Hepatocyte (in vitro differentiated cells): ENCODE results near the gene FOSL1.

Experiments used
- EZH2 ChIP-seq: fragments of 200-600 bp; sonication (generic); IDR thresholded peaks from 2 replicates; pipeline ENCODE4 v1.6.1; 2016; ENCODE audit warnings: antibody characterized with exemption, mild to moderate bottlenecking, borderline replicate concordance
- EZH2phosphoT487 ChIP-seq: fragments of 200-600 bp; sonication (generic); IDR thresholded peaks from one replicate; pipeline ENCODE4 v1.6.1; 2018; ENCODE audit warnings: antibody characterized with exemption, mild to moderate bottlenecking, low read depth, moderate library complexity; ENCODE audit not compliant: unreplicated experiment, severe bottlenecking
- TF ChIP-seq, protein P1 (sequence below): fragments of 200-600 bp; sonication (generic); IDR thresholded peaks from 2 replicates; pipeline ENCODE4 v1.5.1; 2016; ENCODE audit warnings: antibody characterized with exemption, mild to moderate bottlenecking; ENCODE audit not compliant: poor library complexity

GRCh38 chr11:65919141-65919572 lies 19.0 kb upstream of the FOSL1 start, which contains the start of gene DRAP1:
- TF ChIP-seq, protein P1, sequence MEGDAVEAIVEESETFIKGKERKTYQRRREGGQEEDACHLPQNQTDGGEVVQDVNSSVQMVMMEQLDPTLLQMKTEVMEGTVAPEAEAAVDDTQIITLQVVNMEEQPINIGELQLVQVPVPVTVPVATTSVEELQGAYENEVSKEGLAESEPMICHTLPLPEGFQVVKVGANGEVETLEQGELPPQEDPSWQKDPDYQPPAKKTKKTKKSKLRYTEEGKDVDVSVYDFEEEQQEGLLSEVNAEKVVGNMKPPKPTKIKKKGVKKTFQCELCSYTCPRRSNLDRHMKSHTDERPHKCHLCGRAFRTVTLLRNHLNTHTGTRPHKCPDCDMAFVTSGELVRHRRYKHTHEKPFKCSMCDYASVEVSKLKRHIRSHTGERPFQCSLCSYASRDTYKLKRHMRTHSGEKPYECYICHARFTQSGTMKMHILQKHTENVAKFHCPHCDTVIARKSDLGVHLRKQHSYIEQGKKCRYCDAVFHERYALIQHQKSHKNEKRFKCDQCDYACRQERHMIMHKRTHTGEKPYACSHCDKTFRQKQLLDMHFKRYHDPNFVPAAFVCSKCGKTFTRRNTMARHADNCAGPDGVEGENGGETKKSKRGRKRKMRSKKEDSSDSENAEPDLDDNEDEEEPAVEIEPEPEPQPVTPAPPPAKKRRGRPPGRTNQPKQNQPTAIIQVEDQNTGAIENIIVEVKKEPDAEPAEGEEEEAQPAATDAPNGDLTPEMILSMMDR = no peak
- TF ChIP-seq EZH2 (no peak), EZH2phosphoT487 (no peak)
